ENCODE data around the gene COL23A1.

The COL23A1 gene

DNA sequence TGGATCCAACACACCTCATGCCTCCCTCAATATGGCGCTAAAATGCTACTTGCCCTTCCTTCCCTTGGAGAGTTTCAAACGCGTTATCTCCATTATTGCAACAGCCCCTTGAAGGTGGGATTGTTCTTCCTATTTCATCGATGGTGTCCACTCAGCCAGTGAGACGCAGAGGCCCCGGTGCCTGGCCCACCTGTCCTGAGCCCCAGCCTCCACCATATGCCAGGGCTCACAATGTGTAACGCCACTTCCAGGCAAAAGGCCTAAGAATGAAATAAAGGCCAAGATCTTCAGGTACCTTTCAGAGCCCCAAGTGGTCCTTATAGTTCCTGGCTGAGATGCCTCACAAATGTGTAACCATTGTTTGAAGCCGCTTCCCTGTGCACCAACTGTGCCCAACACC is 186.8 kb downstream of the COL23A1 start:
- ChIA-PET CTCF (no interaction called here), POLR2A (no interaction called here)
- H3K36me3 ChIP-seq (ENCODE audit: control insufficient read depth in 2 of 2, insufficient read depth in 1 of 2, low read length in 2 of 2) = no peaks in the 10 kb centered on the region
- TF ChIP-seq ZNF548 (tag by site-specific recombination; IDR thresholded peaks at IDR 0.05) (no peak), HOXC10 (CRISPR knock-in tag; IDR thresholded peaks at IDR 0.05) (no peak), ZFP69B (tag by site-specific recombination; IDR thresholded peaks at IDR 0.05) (no peak), TCF7L2 (IDR thresholded peaks at IDR 0.05; ENCODE audit: borderline replicate concordance, low read depth, low read length) (no peak), ZNF223 (tag by site-specific recombination; IDR thresholded peaks at IDR 0.05) (no peak), BCL11B (tag by site-specific recombination; IDR thresholded peaks at IDR 0.05; ENCODE audit: low read depth) (no peak), ZNF426 (tag by site-specific recombination; IDR thresholded peaks at IDR 0.05) (no peak)
- TF ChIP-seq, protein P1, sequence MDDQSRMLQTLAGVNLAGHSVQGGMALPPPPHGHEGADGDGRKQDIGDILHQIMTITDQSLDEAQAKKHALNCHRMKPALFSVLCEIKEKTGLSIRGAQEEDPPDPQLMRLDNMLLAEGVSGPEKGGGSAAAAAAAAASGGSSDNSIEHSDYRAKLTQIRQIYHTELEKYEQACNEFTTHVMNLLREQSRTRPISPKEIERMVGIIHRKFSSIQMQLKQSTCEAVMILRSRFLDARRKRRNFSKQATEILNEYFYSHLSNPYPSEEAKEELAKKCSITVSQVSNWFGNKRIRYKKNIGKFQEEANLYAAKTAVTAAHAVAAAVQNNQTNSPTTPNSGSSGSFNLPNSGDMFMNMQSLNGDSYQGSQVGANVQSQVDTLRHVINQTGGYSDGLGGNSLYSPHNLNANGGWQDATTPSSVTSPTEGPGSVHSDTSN (CRISPR knock-in tag; IDR thresholded peaks at IDR 0.05) = no peak
- TF ChIP-seq, protein P2, sequence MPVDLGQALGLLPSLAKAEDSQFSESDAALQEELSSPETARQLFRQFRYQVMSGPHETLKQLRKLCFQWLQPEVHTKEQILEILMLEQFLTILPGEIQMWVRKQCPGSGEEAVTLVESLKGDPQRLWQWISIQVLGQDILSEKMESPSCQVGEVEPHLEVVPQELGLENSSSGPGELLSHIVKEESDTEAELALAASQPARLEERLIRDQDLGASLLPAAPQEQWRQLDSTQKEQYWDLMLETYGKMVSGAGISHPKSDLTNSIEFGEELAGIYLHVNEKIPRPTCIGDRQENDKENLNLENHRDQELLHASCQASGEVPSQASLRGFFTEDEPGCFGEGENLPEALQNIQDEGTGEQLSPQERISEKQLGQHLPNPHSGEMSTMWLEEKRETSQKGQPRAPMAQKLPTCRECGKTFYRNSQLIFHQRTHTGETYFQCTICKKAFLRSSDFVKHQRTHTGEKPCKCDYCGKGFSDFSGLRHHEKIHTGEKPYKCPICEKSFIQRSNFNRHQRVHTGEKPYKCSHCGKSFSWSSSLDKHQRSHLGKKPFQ (tag by site-specific recombination; IDR thresholded peaks at IDR 0.05) = no peak
- H3K4me3 ChIP-seq (ENCODE audit: low read depth, low read length) = no peak overlapping the region
- H3K27ac ChIP-seq (ENCODE audit: extremely low read depth, low read depth, low read length) = no peak overlapping the region
- peaks cover 8% of the 10 kb centered on the region; the same call in 1 of the 2 replicates for H3K4me1 ChIP-seq (ENCODE audit: control insufficient read depth, insufficient read depth, low read length)
- no peaks in the 10 kb centered on the region for H3K9me3 ChIP-seq (ENCODE audit: control insufficient read depth, insufficient read depth, low read depth, low read length)

DNA sequence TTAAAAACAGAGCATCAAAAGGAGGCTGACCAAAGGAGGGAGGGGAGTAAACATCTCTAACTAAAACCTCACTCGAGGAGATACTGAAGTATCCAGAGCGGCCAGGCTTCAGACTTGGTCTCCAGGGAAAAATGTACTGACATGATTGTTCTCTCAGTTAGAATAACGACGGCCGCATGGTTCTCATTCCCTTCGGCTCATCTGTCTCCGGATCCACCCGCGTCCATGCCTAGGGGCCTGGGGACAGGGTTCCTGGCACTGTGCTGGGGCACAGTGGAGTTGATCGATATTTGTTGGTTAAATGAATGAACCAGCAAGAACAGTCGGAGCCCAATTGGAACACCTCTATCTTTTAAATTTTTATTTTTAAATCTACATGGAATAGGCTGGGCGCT is 190.5 kb downstream of the COL23A1 start:
- Histone ChIP-seq H3K4me1 (ENCODE audit: control insufficient read depth, insufficient read depth, low read length) (0 out of 2 replicates have a peak, but pooled peaks cover 4% of the 10 kb centered on the region), H3K36me3 (ENCODE audit: control insufficient read depth in 2 of 2, insufficient read depth in 1 of 2, low read length in 2 of 2) (no peaks in the 10 kb centered on the region), H3K27ac (ENCODE audit: extremely low read depth, low read depth, low read length) (no peak overlapping the region), H3K9me3 (ENCODE audit: control insufficient read depth, insufficient read depth, low read depth, low read length) (no peaks in the 10 kb centered on the region), H3K4me3 (ENCODE audit: low read depth, low read length) (no peak overlapping the region)
- POLR2A ChIA-PET = interaction anchor here (0.7 kb wide), 1 partner anchor 119 kb away, joined by 3 read pairs; no protein-coding TSS in a partner anchor
- CTCF ChIA-PET = no interaction called here
- TF ChIP-seq TRIM28 (IDR thresholded peaks at IDR 0.05; ENCODE audit: borderline replicate concordance, low read length) (no peak), ZNF768 (tag by site-specific recombination; IDR thresholded peaks at IDR 0.05) (no peak), PRDM1 (tag by site-specific recombination; IDR thresholded peaks at IDR 0.05) (no peak), ZFP69B (tag by site-specific recombination; IDR thresholded peaks at IDR 0.05) (no peak), ZNF433 (tag by site-specific recombination; IDR thresholded peaks at IDR 0.05; ENCODE audit: low read depth) (no peak), WT1 (tag by site-specific recombination; IDR thresholded peaks at IDR 0.05) (no peak), ZNF350 (tag by site-specific recombination; IDR thresholded peaks at IDR 0.05) (no peak), ZNF791 (tag by site-specific recombination; IDR thresholded peaks at IDR 0.05) (no peak)
- TF ChIP-seq, protein P3, sequence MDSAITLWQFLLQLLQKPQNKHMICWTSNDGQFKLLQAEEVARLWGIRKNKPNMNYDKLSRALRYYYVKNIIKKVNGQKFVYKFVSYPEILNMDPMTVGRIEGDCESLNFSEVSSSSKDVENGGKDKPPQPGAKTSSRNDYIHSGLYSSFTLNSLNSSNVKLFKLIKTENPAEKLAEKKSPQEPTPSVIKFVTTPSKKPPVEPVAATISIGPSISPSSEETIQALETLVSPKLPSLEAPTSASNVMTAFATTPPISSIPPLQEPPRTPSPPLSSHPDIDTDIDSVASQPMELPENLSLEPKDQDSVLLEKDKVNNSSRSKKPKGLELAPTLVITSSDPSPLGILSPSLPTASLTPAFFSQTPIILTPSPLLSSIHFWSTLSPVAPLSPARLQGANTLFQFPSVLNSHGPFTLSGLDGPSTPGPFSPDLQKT (IDR thresholded peaks at IDR 0.05; ENCODE audit: borderline replicate concordance, low read depth, low read length) = no peak
- TF ChIP-seq, protein P4, sequence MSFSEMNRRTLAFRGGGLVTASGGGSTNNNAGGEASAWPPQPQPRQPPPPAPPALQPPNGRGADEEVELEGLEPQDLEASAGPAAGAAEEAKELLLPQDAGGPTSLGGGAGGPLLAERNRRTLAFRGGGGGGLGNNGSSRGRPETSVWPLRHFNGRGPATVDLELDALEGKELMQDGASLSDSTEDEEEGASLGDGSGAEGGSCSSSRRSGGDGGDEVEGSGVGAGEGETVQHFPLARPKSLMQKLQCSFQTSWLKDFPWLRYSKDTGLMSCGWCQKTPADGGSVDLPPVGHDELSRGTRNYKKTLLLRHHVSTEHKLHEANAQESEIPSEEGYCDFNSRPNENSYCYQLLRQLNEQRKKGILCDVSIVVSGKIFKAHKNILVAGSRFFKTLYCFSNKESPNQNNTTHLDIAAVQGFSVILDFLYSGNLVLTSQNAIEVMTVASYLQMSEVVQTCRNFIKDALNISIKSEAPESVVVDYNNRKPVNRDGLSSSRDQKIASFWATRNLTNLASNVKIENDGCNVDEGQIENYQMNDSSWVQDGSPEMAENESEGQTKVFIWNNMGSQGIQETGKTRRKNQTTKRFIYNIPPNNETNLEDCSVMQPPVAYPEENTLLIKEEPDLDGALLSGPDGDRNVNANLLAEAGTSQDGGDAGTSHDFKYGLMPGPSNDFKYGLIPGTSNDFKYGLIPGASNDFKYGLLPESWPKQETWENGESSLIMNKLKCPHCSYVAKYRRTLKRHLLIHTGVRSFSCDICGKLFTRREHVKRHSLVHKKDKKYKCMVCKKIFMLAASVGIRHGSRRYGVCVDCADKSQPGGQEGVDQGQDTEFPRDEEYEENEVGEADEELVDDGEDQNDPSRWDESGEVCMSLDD (tag by site-specific recombination; IDR thresholded peaks at IDR 0.05) = no peak
- TF ChIP-seq, protein P5, sequence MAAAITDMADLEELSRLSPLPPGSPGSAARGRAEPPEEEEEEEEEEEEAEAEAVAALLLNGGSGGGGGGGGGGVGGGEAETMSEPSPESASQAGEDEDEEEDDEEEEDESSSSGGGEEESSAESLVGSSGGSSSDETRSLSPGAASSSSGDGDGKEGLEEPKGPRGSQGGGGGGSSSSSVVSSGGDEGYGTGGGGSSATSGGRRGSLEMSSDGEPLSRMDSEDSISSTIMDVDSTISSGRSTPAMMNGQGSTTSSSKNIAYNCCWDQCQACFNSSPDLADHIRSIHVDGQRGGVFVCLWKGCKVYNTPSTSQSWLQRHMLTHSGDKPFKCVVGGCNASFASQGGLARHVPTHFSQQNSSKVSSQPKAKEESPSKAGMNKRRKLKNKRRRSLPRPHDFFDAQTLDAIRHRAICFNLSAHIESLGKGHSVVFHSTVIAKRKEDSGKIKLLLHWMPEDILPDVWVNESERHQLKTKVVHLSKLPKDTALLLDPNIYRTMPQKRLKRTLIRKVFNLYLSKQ (tag by site-specific recombination; IDR thresholded peaks at IDR 0.05; ENCODE audit: borderline replicate concordance) = no peak
- TF ChIP-seq, protein P6, sequence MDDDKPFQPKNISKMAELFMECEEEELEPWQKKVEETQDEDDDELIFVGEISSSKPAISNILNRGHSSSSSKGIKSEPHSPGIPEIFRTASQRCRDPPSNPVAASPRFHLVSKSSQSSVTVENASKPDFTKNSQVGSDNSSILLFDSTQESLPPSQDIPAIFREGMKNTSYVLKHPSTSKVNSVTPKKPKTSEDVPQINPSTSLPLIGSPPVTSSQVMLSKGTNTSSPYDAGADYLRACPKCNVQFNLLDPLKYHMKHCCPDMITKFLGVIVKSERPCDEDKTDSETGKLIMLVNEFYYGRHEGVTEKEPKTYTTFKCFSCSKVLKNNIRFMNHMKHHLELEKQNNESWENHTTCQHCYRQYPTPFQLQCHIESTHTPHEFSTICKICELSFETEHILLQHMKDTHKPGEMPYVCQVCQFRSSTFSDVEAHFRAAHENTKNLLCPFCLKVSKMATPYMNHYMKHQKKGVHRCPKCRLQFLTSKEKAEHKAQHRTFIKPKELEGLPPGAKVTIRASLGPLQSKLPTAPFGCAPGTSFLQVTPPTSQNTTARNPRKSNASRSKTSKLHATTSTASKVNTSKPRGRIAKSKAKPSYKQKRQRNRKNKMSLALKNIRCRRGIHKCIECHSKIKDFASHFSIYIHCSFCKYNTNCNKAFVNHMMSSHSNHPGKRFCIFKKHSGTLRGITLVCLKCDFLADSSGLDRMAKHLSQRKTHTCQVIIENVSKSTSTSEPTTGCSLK (tag by site-specific recombination; IDR thresholded peaks at IDR 0.05) = no peak
- TF ChIP-seq, protein P7, sequence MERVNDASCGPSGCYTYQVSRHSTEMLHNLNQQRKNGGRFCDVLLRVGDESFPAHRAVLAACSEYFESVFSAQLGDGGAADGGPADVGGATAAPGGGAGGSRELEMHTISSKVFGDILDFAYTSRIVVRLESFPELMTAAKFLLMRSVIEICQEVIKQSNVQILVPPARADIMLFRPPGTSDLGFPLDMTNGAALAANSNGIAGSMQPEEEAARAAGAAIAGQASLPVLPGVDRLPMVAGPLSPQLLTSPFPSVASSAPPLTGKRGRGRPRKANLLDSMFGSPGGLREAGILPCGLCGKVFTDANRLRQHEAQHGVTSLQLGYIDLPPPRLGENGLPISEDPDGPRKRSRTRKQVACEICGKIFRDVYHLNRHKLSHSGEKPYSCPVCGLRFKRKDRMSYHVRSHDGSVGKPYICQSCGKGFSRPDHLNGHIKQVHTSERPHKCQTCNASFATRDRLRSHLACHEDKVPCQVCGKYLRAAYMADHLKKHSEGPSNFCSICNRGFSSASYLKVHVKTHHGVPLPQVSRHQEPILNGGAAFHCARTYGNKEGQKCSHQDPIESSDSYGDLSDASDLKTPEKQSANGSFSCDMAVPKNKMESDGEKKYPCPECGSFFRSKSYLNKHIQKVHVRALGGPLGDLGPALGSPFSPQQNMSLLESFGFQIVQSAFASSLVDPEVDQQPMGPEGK (tag by site-specific recombination; IDR thresholded peaks at IDR 0.05) = no peak

All from HEK293 (cell line).